HS-27A (cell line): ENCODE measurements around the gene EMID1.

Source experiments
- DNase-seq: peaks from one replicate; pipeline ENCODE4 v3.0.0-alpha.2; 2012; ENCODE audit warnings: low read depth, missing footprints

EMID1 gene

GRCh38 chr22:29205594-29206371, at the start of gene EMID1:
EMID1 (plus strand) TSS chr22:29205896; CDS start chr22:29206039, 143 bp downstream.
- DNase-seq, result no peak

DNA sequence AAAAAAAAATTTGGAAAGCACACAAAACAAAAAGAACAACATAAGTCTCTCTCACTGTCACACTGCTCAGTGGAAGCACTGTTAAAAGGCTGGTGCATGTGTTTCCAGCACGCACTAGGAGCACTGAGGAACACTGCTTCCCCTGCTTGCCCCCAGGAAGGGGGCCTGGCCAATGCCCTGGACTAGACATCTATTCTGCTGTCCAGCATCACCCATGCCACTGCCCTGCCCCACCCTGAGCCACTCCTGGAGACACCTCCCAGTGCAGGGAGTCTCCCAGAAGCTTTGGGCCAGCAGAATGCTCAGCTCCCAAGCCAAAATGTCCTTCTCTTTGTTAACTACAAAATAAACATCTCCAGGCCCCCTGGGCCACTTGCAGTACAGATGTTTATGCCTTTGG, 49.7 kb upstream of the EMID1 start:
- no peak for DNase-seq

GRCh38 chr22:29156507-29156906, 49.2 kb upstream of the EMID1 start:
- no peak for DNase-seq

GRCh38 chr22:29157759-29158535, 47.7 kb upstream of the EMID1 start:
- no peak for DNase-seq

DNA sequence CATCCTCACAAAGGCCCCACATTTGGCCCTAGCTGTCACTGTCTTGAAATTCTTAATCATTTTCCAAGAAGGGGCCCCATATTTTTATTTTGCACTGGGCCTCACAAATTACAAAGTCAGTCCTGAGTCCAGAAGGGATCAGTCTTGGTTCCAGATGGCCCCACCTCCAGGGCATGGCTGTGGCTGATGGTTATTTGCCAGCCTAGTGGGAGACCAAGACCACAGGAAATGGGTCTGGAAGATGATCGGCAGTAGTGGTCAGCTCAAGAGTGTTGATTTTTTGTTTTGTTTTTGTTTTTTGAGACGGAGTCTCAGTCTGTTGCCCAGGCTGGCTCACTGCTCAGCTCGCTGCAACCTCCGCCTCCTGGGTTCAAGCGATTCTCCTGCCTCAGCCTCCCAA, 47.1 kb upstream of the EMID1 start:
- no peak for DNase-seq

DNA sequence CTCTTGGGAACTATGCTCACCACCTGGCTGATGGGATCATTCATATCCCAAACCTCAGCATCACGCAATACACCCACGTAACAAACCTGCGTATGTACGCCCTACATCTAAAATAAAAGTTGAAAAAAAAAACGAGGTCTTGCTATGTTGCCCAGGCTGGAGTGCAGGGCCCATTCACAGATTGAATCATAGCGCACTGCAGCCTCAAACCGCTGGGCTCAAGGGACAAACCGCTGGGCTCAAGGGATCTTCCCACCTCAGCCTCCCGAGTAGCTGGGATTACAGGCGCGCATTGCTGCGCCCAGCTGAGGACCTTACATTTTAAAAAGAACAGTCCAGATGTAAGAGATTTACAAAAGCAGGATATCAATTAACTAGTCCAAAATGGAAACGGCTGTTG, 41.9 kb upstream of the EMID1 start:
- DNase-seq, result no peak

DNA sequence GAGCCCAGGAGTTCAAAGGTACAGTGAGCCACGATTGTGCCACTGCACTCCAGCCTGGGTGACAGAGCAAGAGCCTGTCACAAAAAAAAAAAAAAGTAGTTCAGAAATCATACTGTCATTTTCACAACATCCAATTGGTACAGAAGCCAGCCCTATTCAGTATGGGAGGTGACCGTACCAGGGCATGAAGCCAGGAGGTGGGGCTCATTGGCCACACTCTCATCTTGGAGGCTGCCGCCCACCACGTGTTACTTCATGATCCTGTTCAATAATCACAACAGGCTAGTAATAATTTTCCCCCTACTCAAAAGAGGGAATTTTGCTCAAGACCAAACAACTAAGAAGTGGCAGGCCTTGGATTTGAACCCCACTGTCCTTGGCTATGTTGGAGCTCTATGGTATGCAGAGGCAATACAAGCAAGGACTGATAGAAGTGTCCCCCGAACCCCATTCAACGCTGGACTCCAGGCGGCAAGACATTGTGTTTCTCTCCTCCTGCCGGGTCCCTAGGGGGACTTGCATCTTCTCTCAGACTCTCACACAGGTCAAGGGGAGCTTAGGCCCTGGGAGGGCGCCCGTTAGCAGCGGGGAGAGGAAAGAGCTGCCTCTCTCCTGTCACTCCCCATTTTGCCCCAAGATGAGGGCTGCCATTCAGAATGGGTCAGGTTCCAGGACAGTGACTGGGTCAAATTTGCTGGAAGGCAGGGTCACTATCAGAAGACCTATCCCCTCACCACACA, 40.2 kb upstream of the EMID1 start:
- no peak for DNase-seq

- no peak for DNase-seq
These were observed 39.5 kb upstream of the EMID1 start for GRCh38 chr22:29166180-29166579.

- DNase-seq, result no peak
These were observed 38.4 kb upstream of the EMID1 start for GRCh38 chr22:29167032-29167911.

DNA sequence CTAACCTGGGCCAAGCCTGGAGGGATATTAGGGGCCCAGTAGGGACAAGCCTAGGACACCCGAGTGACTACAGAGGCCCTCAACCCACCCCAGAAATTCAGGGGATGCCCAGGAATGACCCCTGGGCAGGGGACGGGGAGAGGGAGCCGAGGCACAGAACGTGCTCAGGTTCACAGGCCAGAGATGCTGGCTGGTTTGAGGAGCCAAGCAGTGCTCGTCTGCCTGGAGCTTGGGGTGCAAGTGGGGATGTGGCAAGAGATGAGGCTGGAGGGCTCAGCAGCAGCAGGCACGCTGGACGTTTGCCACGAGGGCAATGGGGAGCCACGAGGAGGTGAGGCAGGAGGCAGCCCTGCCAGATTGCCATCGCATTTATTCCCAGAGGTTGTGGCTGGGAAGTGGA, 34.0 kb upstream of the EMID1 start:
- DNase-seq, result no peak

- DNase-seq, result no peak
These were observed 33.5 kb upstream of the EMID1 start for GRCh38 chr22:29172216-29172615.

DNA sequence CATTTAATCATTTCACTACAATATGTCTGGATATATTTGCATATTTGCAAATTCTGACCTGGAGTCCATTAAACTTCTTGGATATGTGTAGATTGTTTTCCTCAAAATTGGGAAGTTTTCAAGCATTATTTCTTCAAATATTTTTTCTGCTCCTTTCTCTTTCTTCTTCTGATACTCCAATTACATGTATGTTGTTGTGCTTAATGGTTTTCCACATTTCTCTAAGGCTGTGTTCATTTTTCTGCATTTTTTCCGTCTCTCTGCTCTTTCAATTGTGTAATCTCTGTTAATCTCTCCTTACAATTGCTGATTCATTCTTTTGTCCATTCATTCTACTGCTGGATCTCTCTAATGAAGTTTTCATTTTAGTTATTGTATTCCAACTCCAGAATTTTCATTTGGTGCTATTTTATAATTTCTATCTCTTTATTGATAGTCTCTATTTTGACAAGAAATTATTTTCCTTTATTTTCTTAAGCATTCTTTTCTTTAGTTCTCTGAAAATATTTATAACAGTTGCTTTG, 30.3 kb upstream of the EMID1 start:
- no peak for DNase-seq

GRCh38 chr22:29183971-29184848, 21.5 kb upstream of the EMID1 start:
- no peak for DNase-seq

DNA sequence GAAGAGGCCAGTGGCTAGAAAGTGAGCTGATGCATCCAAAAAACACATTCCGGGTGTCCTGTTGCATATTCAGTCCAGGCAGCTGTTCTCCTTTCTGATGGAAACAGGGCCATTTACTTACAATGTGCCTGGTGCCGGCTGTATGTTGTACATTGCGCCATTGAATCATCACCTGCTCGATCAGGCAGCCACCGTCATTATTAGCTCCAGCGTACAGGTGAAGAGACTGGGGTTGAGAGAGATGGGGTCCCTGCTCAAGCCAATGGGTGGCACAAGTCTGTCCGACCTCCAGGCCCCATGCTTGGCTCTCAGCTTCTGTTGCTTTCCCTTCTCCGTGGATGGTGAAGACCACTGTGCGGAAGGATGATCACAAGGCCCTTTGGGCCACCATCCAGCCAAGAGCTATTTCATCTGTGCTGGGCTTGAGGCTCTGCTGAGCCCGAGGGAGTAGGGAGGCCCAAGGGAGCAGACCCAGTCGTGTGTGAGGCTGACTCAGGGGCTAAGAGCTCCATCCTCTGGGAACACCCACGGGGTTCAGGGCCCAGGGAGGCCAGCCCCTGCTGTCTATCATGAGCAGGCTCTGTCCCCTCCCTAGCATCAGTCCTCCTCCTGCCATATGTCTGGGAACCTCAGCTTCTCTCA, 20.7 kb upstream of the EMID1 start:
- no peak for DNase-seq

DNA sequence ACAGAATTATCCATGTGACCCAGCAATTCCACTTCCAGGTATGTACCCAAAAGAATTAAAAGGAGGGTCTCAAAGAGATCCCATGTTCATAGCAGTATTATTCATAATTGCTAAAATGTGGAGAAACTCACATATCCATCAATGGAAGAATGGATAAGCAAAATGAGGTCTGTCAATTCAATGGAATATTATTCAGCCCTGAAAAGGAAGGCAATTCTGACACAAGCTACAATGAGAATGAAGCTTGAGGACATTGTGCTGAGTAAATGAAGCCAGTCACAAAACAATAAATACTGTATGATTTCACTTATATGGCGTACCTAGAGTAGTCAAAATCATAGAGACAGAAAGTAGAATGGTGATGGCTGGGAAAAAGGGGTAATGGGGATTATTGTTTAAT, 19.4 kb upstream of the EMID1 start:
- no peak for DNase-seq

GRCh38 chr22:29187831-29188230, 17.9 kb upstream of the EMID1 start:
- no peak for DNase-seq

- no peak for DNase-seq
These were observed 15.6 kb upstream of the EMID1 start for GRCh38 chr22:29190051-29190450.

- no peak for DNase-seq
These were observed 14.8 kb upstream of the EMID1 start for GRCh38 chr22:29190918-29191317.

DNA sequence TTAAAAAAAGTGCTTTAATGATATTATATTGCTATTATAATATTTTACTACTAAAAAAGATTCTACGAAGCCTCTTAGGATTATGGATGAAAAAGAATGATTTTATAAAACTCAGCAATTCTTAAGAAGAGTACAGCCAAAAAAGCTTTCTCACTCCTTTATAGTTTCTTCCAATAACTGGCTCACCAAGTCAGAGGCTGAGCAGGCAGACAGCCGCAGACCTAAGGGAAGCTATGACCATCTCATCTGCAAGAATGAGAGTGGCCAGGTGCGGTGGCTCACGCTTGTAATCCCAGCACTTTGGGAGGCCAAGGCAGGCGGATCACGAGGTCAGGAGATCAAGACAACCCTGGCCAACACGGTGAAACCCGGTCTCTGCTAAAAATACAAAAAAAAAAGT, 12.7 kb upstream of the EMID1 start:
- DNase-seq, result no peak

DNA sequence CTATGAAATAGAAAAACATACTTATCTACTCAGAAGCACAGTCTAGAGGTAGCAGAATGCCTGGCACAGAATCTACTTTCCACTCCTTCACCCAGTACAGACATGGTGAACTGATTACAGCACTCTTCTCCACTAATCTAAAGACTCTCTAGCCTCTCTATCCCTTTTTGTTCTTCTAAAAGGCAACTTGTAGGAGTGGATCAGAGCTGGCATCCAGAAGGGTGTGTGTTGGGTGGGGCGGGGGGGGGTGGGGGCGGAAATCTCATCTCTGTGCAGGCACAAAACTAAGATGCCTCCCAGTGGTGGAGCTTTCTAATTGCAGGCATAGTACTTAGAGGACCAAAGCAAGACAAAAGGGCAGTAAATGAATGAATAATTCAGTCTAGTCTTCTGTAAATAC, 11.5 kb upstream of the EMID1 start:
- no peak for DNase-seq
